HG03159 (cell line): ENCODE results near the gene ZNF516.

ENCODE experiments used
- ATAC-seq: cut with Tn5 transposase; IDR thresholded peaks from one replicate; pipeline ENCODE4 v1.9.1; 2021; ENCODE audit warnings: mild to moderate bottlenecking, moderate library complexity; ENCODE audit not compliant: unreplicated experiment

The ZNF516 gene

DNA sequence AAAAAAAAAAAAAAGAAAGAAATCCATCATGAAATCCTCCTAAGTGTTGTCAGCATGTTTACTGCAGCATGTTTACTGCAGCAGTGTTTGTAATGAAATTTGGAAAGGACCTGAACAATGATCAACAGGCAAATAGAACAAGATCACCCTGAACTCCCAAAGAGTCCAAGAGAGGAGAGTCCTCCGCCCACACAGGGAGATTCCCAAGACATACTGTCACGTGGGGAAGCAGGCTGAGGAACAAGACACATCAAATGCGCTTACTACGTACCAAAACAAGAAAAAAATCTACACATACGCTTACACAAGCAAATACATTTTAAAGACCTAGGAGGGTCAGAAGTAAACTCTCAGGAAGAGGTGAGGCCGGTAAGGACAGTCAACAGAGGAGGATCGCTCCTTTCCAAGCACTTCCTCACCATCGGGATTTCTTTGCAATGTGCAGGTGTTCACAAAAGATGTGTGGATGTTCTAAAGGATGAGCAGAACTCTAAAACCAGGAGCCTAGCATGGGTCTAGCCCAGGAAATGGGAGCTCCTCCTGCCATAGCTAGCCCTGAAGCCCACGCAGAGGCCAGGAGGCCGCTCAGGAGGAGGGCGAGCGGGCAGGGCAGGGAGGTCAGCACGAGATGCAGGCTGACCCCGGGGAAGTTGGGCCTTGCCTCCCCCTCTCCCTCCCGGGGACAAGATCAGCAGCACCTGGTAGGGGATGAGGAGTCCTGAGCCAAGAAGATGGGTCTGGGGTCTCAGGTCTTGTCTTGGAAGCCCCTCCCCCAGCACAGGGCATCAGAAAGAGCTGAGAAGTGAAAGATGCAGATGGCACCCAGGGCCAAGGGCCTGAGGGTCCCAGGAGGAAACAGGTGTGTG, 66.4 kb downstream of the ZNF516 start:
- ATAC-seq: no peak

DNA sequence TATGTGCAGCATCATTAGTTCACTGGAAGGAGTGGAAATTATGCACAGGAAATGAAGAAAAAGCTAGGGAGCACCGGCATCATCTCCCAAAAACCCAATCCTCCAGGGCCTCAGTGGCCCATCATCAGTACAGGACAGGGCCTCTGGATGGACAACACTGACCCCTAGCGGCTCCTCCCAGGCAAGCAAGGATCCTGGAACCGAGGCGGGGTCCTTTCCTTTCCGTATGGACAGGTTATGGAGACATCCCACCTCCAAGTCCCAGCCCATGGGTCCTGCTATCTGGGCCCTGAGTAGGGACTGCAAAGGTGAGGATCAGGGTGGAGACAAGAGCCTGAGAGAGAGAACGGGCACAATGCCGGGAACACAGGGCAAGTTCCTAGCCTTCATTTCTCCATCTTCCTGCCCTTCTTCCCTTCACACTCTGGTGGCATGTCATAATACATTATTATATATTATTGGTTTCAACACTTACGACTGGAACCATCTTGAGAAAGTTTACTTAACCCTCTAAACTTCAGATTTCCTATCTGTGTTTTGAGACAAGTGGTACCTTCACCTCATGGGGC, 68.2 kb downstream of the ZNF516 start:
- no peak for ATAC-seq

DNA sequence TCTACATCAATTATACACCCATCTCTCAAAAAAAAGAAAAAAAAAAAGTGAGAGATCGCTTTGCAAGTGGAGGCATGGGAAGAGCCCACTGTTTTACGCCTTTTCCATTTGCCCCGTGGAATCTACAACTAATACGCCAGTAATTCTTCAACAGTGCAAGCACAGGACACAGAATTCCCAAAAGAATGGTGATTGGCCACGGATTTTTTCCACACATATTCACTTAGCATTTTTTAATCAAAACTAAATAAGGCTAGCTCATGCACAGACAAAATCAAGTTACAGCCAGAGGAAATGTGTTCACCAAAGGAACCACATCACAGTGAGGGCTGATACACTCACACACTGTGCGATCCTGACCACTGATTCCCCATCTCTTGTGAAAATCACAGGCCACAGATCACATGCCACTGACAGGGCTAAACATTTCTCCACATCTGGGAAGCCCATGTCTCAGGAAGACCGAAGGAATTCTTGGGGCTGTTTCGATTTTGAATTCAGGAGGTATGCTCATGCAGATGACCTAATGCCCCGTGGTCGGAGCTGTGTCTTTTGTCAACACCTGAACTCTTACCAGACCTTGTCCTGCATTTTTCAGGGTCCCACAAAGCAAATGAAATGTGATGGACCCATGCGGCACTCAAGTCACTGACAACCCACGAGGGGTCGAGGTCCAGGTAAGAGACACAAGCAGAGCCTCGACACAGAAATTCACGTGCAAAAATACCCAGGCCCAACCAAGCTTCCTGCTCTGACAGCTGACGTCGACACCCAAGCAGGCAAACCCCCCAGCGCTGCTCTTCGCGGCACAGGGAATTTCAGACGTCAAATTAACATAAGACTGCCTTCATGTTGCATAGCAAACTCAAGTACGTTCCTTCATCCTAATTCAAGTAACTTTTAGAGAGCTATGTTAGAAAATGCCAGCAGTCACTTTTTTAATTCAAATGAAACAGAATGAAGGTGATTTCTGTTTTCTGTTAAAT, 69.6 kb downstream of the ZNF516 start:
- ATAC-seq: no peak

DNA sequence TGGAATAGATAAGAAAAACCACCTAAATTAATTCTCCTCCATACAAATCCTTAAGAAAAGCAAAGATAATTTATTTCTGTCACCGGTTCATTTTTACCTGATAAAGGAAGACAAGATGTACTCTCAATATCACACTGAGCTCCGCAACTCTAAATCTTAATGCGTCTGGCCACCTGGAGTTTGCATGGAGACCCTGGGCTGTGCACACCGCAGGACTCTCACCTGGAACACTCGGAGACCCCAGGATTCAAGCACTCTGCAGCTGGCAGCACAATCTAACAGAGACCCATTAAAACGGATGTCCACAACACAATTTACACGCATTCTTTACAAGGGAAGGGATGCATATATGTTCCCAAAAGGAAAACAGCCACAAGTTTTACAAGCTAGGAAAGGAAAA, 72.2 kb downstream of the ZNF516 start:
- no peak for ATAC-seq

GRCh38 chr18:76422121-76422520, 72.9 kb downstream of the ZNF516 start:
- ATAC-seq: no peak

- ATAC-seq: no peak
Measured at GRCh38 chr18:76421685-76422078, 73.4 kb downstream of the ZNF516 start.

GRCh38 chr18:76420898-76421684, 74.0 kb downstream of the ZNF516 start:
- ATAC-seq: no peak

- no peak for ATAC-seq
Measured at GRCh38 chr18:76419811-76420210, 75.2 kb downstream of the ZNF516 start.

- no peak for ATAC-seq
Measured at GRCh38 chr18:76416911-76417310, 78.1 kb downstream of the ZNF516 start.

DNA sequence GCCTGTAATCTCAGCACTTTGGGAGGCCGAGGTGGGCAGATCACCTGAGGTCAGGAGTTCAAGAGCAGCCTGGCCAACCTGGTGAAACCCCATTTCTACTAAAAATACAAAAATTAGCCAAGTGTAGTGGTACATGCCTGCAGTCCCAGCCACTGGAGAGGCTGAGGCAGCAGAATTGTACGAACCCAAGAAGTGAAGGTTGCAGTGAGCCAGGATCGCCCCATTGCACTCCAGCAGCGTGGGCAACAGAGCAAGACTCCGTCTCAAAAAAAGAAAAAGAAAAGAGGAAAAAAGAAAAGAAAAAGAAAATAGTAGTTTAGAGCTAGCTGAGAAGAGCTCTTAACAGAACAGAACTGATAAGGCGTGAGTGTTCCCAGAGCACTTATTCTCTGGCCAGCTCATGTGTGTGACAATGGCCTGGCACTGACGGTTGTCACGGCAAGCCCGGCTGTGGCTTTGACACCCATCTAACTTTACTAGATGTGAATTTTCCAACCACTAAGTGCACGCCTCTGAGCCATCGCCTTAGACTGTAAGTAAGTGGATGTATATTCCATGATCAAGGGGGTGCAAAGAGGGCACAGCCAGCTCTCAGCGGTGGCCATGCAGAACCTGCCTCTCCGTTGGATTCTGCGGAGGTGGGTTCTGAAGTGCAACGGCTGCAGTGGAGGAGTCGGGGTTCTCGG, 80.0 kb downstream of the ZNF516 start:
- no peak for ATAC-seq

DNA sequence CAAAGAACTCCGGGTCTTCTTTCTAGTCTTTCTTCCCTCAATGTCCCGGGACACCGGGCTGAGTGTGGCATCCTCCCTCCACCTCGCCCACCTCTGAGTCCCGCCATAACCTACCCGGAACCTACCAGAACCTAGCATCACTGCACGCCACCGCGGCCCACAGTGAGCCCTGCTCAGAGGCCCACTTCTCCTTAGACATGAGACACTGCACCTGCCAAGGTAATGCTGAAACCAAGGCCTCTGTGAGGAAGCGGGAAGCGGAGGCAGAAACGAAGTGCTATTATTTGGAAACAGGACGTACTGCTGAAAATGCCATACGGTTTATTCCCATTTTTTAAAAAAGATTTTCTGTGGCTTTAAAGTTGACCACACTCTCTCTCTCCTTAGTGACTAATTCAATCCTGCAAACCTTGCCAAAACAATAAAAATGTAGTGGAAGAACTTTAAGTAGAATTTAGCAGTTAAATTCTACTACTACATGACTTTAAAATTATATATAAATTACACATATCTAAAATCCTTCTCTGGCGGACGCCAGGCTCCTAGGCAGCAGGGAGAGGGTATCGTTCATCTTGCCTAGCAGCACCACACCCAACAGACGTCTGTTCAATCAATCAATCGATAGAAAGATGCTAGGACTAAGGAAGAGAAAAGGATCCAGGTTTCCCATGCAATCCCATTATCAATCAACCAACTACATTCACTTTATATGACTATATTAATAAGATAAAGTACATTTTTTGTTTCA, 82.0 kb downstream of the ZNF516 start:
- no peak for ATAC-seq

DNA sequence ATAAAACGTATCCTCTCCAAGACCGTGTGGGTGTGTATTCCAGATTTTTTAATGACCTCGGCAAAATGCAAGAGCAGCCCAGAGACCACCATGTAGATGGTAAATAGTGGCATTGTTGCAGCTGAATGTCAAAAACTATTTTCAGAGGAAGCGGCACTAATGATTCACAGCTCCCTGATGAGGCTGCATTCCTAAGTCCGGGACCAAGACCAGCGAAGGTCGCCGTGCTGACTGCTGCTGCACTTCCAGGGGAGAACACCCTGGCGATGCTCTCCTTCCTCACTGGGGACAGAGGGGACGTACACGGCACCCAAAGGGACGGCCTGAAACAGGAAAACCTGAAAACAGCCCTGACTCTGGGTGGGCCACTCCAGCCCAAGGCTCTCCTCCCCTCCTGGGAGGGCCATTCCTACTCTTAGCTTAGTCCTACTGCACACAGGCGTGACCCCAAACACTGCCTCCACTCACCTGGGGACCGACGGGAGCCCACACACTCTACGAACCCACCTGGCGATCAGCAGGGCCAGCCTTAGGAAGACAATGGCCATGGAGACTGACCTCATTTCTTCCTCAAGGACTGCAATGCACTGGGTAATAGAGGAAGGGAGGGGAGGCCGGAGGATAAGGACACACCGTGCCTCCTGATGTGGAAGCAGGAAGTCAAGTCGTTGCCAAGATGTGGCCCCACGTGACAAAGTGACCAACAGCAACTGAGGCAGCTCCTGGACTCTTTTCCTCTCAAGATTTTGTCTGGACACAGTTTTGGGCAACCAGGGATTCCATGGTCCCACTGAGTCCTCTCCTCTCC, 82.8 kb downstream of the ZNF516 start:
- ATAC-seq: no peak

GRCh38 chr18:76410660-76411417, 84.2 kb downstream of the ZNF516 start:
- peak; percentile 49 for ATAC-seq

DNA sequence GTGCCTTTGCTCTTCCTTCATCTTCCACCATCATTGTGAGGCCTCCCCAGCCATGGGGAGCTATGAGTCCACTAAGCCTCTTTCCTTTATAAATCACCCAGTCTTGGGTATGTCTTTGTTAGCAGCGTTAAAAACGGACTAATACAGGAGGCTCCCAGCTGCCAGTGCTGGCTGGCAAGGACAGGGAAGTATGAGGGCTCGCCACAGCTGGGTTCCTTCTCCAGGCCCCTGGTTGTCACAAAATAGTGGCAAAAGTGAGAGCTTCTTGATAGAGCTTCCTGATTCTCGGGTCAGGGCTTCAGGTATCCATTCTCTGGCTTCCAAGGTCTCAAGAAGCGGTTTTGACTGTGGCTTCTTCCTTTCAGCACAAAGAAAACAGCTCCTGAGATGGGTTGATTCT, 85.0 kb downstream of the ZNF516 start:
- ATAC-seq: no peak

GRCh38 chr18:76408480-76409067, 86.5 kb downstream of the ZNF516 start:
- no peak for ATAC-seq

- ATAC-seq: no peak
Measured at GRCh38 chr18:76407681-76408080, 87.4 kb downstream of the ZNF516 start.

DNA sequence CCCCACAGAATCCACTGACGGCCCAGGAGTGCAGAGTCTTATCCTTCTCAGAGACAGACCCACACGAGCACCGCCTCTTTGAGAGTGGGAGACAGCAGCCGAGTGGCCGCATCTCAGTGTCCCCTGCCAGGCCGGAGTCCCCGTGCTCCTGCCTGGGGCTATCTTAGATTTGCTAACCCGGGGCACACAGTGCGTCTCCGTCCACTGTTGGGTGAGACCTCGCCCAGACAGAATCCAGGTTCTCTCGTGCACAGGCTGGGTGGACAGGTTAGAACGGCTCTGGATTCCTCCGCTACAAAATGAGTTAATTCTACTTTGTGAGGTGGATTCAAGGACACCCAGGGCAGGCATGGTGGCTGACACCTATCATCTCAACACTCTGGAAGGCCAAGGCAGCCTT, 88.3 kb downstream of the ZNF516 start:
- ATAC-seq: no peak
